Endothelial cell of umbilical vein (primary cell): ENCODE measurements around the gene OCA2. TPM values are rescaled to one million over a fixed set of nuclear protein-coding genes. Genes with fewer than 3 reads are reported as not detected.

Experiments used
- BruUV-seq: library from RNA; stranded (reverse); fragments of 400-500 nt; replicated peaks from 2 replicates; lab custom pipeline; 2021; lab: Mats Ljungman, UMichigan
- CTCF ChIA-PET: fragments of 300-600, 350-600 bp; sonication (Branson Sonifier 250); formaldehyde crosslinking; loops from one replicate; lab custom pipeline; 2021; ENCODE audit warnings: antibody characterized with exemption, inconsistent platforms; lab: Charles Lee
- POLR2A ChIA-PET: fragments of 300-600, 350-600 bp; sonication (Branson Sonifier 250); formaldehyde crosslinking; loops from one replicate; lab custom pipeline; 2021; ENCODE audit warnings: antibody characterized with exemption, inconsistent platforms; lab: Charles Lee
- DNase-seq: peaks from one replicate; pipeline ENCODE4 v3.0.0-alpha.2; 2011; ENCODE audit warnings: low read depth, low spot score
- FAIRE-seq: peaks from 2 replicates; lab custom pipeline; 2011; peaks lifted over from hg19 to GRCh38; lab: Jason Lieb, UNC
- H2AFZ ChIP-seq: 2 replicates; pipeline ENCODE4 v1.6.0; 2012; ENCODE audit warnings: low read depth, low read length, control low read depth, inconsistent platforms
- H3K27ac ChIP-seq: 2 replicates; pipeline ENCODE4 v1.5.1; 2011; ENCODE audit warnings: low read depth, mild to moderate bottlenecking, control low read depth, low read length, moderate library complexity; ENCODE audit not compliant: insufficient read depth
- H3K27me3 ChIP-seq, 2 experiments: 2 replicates each; pipeline versions ENCODE4 v1.6.0 to v1.6.1; 2011; ENCODE audit warnings: low read length in 2 of 2, mixed read lengths in 1 of 2; ENCODE audit not compliant: control insufficient read depth in 2 of 2, insufficient read depth in 2 of 2
- H3K36me3 ChIP-seq, 2 experiments: 2 replicates in 1 of 2; 3 replicates in 1 of 2; pipeline ENCODE4 v1.5.1; 2011; ENCODE audit warnings: low read length in 2 of 2, mild to moderate bottlenecking in 1 of 2, moderate library complexity in 1 of 2; ENCODE audit not compliant: control insufficient read depth in 2 of 2, insufficient read depth in 2 of 2; ENCODE audit errors: extremely low read depth in 1 of 2
- H3K4me1 ChIP-seq: 3 replicates; pipeline ENCODE4 v1.5.1; 2011; ENCODE audit warnings: mild to moderate bottlenecking, low read length; ENCODE audit not compliant: control insufficient read depth, insufficient read depth; ENCODE audit errors: extremely low read depth
- H3K4me2 ChIP-seq: 2 replicates; pipeline ENCODE4 v1.6.1; 2011; ENCODE audit warnings: low read length, control low read depth, mixed read lengths; ENCODE audit not compliant: insufficient read depth
- H3K4me3 ChIP-seq, 3 experiments: fragments of 200-600 bp in 1 of 3; sonication (generic), shearing (Covaris generic) in 1 of 3; replicated peaks in 1 of 3; 2 replicates each; pipeline ENCODE4 v1.5.1; 2011 to 2016; ENCODE audit warnings: control low read depth in 3 of 3, low read length in 3 of 3, mild to moderate bottlenecking in 2 of 3, inconsistent platforms in 1 of 3, low read depth in 1 of 3, moderate library complexity in 1 of 3; ENCODE audit not compliant: insufficient read depth in 1 of 3
- H3K79me2 ChIP-seq: 2 replicates; pipeline ENCODE4 v1.6.0; 2012; ENCODE audit warnings: low read length, inconsistent platforms; ENCODE audit not compliant: control insufficient read depth, insufficient read depth
- H3K9ac ChIP-seq: replicated peaks from 2 replicates; pipeline ENCODE3; 2011; ENCODE audit warnings: low read length, control low read depth; ENCODE audit not compliant: insufficient read depth; ENCODE audit errors: extremely low read depth
- H3K9me1 ChIP-seq: replicated peaks from 3 replicates; pipeline ENCODE4 v1.6.0; 2011; ENCODE audit warnings: mild to moderate bottlenecking, low read length; ENCODE audit not compliant: control insufficient read depth, insufficient read depth; ENCODE audit errors: extremely low read depth
- H3K9me3 ChIP-seq: replicated peaks from 2 replicates; pipeline ENCODE4 v1.5.1; 2012; ENCODE audit warnings: low read length, inconsistent platforms; ENCODE audit not compliant: control insufficient read depth, insufficient read depth
- H4K20me1 ChIP-seq: replicated peaks from 2 replicates; pipeline ENCODE3; 2011; ENCODE audit warnings: mild to moderate bottlenecking, low read length; ENCODE audit not compliant: control insufficient read depth, insufficient read depth; ENCODE audit errors: extremely low read depth
- CTCF ChIP-seq, 2 donors: IDR thresholded peaks; 1 replicate in 1 of 2; 2 replicates in 1 of 2; pipeline ENCODE4 v1.5.1; 2011; ENCODE audit warnings: low read length in 2 of 2, mild to moderate bottlenecking in 2 of 2, moderate library complexity in 2 of 2, control low read depth in 1 of 2, inconsistent platforms in 1 of 2, low read depth in 1 of 2; ENCODE audit not compliant: insufficient read depth in 1 of 2; ENCODE audit errors: extremely low read depth in 1 of 2
- EZH2 ChIP-seq: IDR thresholded peaks from 2 replicates; pipeline ENCODE4 v1.6.1; 2012; ENCODE audit warnings: borderline replicate concordance, low read depth, mild to moderate bottlenecking, moderate library complexity, low read length, inconsistent platforms; ENCODE audit not compliant: severe bottlenecking
- FOS ChIP-seq: IDR thresholded peaks from 2 replicates; pipeline ENCODE4 v1.6.1; 2011; ENCODE audit warnings: mild to moderate bottlenecking, low read length, moderate library complexity, borderline replicate concordance; ENCODE audit not compliant: insufficient read depth
- GATA2 ChIP-seq: IDR thresholded peaks from 2 replicates; pipeline ENCODE4 v1.7.0; 2011; ENCODE audit warnings: low read depth, mild to moderate bottlenecking, moderate library complexity, mixed read lengths, low read length; ENCODE audit not compliant: insufficient read length, insufficient read depth
- JUN ChIP-seq: IDR thresholded peaks from 2 replicates; pipeline ENCODE4 v1.6.1; 2011; ENCODE audit warnings: borderline replicate concordance, low read depth; ENCODE audit not compliant: insufficient read length, insufficient read depth
- MAX ChIP-seq: IDR thresholded peaks from 2 replicates; pipeline ENCODE4 v1.6.1; 2011; ENCODE audit not compliant: insufficient read depth, insufficient read length
- MYC ChIP-seq: IDR thresholded peaks from one replicate; pipeline ENCODE4 v1.6.1; 2011; ENCODE audit warnings: mild to moderate bottlenecking, low read depth, low read length
- POLR2A ChIP-seq: IDR thresholded peaks from 2 replicates; pipeline ENCODE4 v1.6.1; 2012; ENCODE audit warnings: low read depth, mild to moderate bottlenecking, control low read depth, low read length
- POLR2AphosphoS5 ChIP-seq: IDR thresholded peaks from 2 replicates; pipeline ENCODE4 v1.6.1; 2012; ENCODE audit warnings: low read depth, mild to moderate bottlenecking, control low read depth, low read length, moderate library complexity; ENCODE audit not compliant: insufficient read depth
- dilution Hi-C: fragments of 300-500 bp; cut with MboI; formaldehyde crosslinking; loops from one replicate; pipeline ENCODE4 v1.15.0; 2019; ENCODE audit warnings: low sequenced_read_pairs; ENCODE audit not compliant: extremely low pct_ligation_motif_present
- intact Hi-C: fragments of 100-400 bp; cut with micrococcal nuclease; formaldehyde crosslinking; loops from one replicate; pipeline ENCODE4 v1.10.0; 2022
- polyA plus RNA-seq, 4 experiments: library from polyadenylated mRNA; depleted of rRNA in 3 of 4; stranded (reverse) in 3 of 4; unstranded in 1 of 4; fragments of >200 nt; gene quantifications; 2 replicates each; pipeline versions ENCODE4 v1.2.1 to v1.2.3, GENCODE V29; 2011 to 2012; ENCODE audit warnings: missing spikeins in 1 of 4
- total RNA-seq: library from RNA; stranded (reverse); gene quantifications from 2 replicates; pipeline ENCODE4 v1.2.3, GENCODE V29; 2021

The OCA2 gene
- total and polyA plus RNA-seq, 2 donors (not counting 3 experiments of a cell fraction or from before 2014, with no cell fraction given), result not detected

GRCh38 chr15:27757052-27757451 lies 342.1 kb downstream of the OCA2 start:
- TF ChIP-seq POLR2A (no peak), MYC (no peak), POLR2AphosphoS5 (no peak), GATA2 (no peak), EZH2 (no peak), JUN (no peak), MAX (no peak), CTCF (IDR thresholded peaks at IDR 0.05; ENCODE audit: extremely low read depth in 1 of 2, insufficient read depth in 1 of 2, low read depth in 1 of 2, low read length in 2 of 2) (no peak), FOS (no peak)
- no peaks in the 10 kb centered on the region for H4K20me1 ChIP-seq
- no peaks in the 10 kb centered on the region for H3K79me2 ChIP-seq
- DNase-seq, result no peak
- H3K4me2 ChIP-seq, result no peak overlapping the region
- ChIA-PET POLR2A (no interaction called here), CTCF (no interaction called here)
- H3K9me3 ChIP-seq, result peaks cover 8% of the 10 kb centered on the region
- dilution Hi-C loops (no loop called here), intact Hi-C loops (no loop called here)
- FAIRE-seq, result no peak
- no TSS peak for BruUV-seq
- H3K4me1 ChIP-seq, result no peaks in the 10 kb centered on the region
- H3K4me3 ChIP-seq, result no peak overlapping the region
- no peaks in the 10 kb centered on the region for H3K9me1 ChIP-seq
- H3K27me3 ChIP-seq, result no peaks in the 10 kb centered on the region
- no peak overlapping the region for H3K9ac ChIP-seq
- H2AFZ ChIP-seq, result no peak overlapping the region
- H3K36me3 ChIP-seq, result no peaks in the 10 kb centered on the region
- no peak overlapping the region for H3K27ac ChIP-seq
